ENCODE results near the gene AOPEP.

Gene AOPEP, protein sequence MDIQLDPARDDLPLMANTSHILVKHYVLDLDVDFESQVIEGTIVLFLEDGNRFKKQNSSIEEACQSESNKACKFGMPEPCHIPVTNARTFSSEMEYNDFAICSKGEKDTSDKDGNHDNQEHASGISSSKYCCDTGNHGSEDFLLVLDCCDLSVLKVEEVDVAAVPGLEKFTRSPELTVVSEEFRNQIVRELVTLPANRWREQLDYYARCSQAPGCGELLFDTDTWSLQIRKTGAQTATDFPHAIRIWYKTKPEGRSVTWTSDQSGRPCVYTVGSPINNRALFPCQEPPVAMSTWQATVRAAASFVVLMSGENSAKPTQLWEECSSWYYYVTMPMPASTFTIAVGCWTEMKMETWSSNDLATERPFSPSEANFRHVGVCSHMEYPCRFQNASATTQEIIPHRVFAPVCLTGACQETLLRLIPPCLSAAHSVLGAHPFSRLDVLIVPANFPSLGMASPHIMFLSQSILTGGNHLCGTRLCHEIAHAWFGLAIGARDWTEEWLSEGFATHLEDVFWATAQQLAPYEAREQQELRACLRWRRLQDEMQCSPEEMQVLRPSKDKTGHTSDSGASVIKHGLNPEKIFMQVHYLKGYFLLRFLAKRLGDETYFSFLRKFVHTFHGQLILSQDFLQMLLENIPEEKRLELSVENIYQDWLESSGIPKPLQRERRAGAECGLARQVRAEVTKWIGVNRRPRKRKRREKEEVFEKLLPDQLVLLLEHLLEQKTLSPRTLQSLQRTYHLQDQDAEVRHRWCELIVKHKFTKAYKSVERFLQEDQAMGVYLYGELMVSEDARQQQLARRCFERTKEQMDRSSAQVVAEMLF

DNA sequence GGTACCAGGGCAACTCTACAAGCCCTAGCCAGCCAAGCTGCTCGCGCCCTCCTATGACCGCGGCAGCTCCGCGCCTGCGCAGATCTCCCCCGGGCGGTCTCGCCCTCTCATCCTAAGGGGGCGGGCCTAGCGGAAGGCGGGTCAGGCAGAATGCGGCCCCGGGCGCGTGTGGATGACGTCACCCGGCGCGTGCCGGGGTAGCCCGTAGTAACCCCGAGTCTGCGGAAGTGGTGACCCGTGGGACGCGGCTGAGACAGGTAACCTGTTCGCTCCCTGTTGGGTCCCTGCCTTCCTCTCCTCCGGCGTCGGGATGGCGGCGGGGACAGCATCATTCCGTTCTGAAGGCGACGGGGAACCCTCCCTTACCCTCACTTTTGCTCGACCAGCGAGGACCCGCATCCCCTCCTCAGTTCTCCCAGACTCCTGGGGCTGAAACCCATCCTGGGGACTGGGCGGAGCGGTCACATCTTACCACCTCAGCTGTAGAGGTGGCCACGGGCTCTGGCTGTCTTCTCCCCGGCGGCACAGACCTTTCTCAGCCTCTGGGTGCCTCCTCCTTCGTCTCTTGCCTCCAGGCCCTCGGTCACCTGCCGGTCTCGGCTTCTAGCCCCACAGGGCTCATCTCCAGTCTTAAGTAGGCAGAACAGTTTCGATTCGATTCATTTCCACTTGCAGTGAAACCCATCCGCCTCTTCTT, at the start of gene AOPEP:
Gene AOPEP (plus strand): TSS at position 205 of the 697 bp plus-strand sequence. CDS start 33,085 bp downstream, outside the sequence.
- peak; percentile 98 for DNase-seq (ENCODE audit: low read depth, low spot score)

DNA sequence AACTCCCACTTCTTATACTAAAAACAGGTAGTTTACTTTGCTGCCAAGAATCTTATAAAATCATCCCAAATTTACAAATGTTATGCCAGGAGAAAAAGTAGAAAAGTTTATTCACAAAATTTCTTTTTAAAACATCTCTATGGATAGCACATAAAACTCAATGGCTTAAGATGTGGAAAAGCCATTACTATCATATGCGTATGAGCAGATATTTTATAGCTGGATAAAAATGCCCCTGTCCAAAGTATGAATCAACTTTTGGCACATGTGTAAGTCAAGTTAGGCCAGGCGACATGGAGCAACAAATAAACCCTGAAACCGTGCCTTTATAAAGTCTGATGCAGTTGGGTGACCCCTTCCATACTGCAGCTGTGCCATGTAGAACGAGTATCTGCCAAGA, 48.6 kb upstream of the AOPEP start:
- DNase-seq (ENCODE audit: low read depth, low spot score) = no peak

DNA sequence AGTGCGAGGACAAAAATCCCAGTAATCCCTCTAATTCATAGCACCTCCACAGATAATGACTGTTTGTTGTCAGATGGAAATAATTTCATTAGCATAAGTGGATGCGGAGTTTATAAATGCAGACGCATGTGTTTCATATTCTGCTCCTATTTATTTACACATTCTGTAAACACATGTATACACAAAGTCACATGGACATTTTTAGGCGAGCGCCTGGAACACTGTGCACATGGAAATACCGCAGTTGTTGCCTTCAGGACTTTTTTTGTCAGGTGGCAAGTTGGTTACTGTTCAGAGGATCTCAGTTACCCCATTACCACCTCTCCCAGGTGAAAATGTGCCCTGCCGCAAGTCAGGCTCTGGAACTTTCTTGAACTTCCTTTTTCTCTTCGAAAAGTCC, 46.9 kb upstream of the AOPEP start:
- DNase-seq (ENCODE audit: low read depth, low spot score) = no peak

DNA sequence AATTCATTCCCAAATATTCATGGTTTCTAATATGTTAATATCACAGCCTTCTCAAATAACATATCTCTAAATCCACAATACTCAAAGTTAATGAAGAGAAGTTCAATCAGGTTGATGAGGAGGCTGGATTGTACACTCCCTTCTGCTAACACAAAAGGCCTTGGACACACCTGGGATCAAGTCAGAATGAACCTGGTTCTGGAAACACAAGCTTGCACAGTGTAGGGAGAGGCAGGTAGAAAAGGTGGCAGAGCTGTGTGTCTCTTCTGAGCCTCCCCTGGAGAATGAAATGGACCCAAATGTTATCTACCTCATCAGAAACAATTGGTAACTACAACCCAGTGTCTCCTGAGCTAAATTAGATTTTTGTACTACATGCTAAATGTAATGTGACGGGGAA, 46.5 kb upstream of the AOPEP start:
- DNase-seq (ENCODE audit: low read depth, low spot score) = no peak

DNA sequence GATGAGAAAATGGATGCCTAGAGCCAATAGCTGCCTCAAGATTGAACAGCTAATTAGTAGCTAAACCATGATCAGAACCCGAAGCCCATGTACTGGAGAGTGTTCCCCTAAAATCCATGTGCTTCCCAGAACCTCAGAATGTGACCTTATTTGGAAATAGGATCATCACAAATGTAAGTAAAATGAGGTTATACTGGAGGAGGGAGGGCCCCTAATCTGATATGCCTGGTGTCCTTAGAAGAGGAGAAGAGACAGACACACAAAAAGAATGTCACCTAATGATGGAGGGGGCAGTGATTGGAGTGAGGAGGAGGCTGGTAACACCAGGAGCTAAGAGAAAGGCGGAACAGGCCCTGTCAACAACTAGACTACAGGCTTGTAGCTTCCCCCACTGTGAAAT, 45.9 kb upstream of the AOPEP start:
- no peak for DNase-seq (ENCODE audit: low read depth, low spot score)

DNA sequence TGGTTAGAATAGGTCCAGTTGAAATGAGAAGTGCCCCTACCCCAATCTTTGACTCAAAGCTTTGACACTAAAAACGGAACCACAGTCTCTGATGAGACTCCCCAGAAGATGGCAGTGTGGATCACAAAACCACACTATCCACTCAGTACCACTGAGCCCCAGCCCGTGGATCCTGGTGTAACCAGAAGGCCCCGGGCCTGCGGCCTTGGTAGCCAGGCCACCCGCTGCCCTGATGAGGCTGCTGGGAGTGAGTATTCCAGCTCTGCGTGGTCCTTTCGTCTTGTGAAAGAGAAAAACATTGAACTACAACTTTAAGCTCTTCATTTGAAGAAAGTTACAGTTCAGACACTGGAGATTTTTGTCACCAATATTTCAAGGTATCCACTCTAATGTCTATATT, 45.0 kb upstream of the AOPEP start:
- DNase-seq (ENCODE audit: low read depth, low spot score) = peak; percentile 68

DNA sequence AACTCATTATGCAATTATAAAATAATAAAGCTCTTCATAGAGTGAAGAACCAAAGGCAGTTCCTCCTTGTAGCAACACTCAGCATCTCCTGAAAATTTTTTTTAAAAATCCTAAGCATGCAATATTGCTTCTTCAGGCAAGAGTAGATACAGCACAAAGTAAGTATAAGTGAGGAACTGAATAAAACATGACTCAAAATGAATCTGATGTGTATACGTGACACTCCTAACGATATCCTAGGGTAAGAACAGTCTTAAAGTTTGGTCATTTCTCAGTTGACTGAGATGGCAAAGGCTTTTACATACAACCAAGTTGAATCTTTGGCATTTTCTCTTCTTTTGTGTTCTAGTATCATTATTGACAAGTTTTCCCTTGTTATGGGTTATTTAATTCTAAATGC, 41.1 kb upstream of the AOPEP start:
- DNase-seq (ENCODE audit: low read depth, low spot score) = no peak

DNA sequence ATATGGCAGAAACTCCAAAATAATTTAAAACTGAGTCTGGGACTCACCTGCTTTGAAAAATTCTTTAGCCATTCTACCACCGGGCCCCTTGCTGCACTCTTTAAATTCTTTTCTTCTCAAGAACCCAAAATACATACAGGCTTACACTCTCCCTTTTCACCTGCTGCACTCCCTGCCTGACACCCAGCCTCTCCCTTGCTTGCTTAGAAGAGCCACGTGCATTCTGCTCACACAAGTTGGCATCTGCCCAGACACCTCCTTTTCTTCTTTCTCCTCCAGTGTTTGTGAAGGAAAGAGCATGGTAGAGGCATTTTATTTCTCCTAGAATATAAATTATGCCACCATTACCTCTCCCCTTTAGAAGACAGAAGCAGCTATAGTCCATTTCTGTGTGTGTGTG, 39.0 kb upstream of the AOPEP start:
- no peak for DNase-seq (ENCODE audit: low read depth, low spot score)

DNA sequence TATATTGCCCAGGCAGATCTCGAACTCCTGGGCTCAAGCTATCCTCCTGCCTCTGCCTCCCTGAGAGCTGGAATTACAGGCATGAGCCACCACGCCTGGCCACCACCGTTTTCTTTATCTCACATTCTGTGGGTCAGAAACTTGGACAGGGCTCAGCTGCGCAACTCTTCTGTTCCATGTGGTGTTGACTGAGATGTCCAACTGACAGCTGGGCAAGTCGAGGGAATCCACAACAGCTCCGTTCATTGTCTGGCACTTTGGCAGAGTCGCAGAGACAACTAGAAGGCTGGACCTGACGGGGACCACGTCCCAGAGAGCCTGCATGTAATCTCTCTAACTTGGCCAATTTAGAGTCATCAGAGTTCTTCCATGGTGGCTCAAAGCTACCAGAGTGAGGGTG, 36.2 kb upstream of the AOPEP start:
- no peak for DNase-seq (ENCODE audit: low read depth, low spot score)

DNA sequence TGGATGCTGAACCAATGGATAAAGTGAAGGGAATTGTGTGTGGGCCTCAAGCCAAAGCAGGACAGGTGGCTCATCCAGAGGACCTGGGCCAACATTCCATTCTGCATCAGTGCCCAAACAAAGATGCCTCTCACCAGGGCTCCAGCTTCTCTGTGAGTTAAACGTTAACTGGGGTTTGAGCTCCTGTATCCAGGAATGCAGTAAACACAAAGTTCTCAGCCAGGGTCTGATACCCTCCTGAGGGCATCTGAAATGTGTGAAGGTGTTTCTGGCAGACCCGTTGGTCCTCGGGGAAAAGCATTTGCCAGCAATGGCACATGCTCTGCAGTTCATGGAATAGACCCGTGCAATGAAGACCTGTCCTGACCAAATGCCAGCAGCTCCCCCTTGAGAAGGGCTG, 33.9 kb upstream of the AOPEP start:
- DNase-seq (ENCODE audit: low read depth, low spot score) = peak; percentile 23

DNA sequence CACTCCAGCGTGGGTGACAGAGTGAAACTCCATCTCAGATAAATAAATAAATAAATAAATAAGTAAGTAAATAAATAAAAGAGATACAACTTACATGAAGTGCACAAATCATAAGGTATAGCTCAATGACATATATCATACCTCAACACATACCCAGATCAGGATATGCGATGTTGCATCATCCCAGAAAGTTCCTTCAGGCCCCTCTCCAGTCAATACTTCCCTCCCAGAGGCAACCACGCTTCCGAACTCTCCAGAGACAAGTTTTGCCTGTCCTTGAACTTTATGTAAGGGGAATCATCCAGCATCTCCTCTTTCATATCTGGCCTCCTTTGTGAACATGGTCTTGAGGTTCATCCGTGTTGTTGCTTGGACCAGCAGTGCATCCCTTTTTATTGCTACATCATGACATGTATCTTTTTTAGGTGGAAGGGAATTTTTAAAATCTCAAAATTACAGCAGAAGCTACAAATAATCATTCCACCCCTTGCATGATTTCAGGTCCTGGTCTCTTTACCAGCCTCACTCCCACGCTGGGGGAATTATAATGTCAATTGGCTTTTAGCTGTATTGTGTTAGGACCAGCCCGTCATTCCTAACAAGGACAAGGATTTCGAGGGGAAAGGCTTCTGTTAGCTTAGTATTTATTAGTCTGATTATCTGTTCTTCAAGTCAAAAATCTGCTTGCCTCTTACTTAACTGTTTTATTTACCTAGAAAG, 32.9 kb upstream of the AOPEP start:
- DNase-seq (ENCODE audit: low read depth, low spot score) = no peak

DNA sequence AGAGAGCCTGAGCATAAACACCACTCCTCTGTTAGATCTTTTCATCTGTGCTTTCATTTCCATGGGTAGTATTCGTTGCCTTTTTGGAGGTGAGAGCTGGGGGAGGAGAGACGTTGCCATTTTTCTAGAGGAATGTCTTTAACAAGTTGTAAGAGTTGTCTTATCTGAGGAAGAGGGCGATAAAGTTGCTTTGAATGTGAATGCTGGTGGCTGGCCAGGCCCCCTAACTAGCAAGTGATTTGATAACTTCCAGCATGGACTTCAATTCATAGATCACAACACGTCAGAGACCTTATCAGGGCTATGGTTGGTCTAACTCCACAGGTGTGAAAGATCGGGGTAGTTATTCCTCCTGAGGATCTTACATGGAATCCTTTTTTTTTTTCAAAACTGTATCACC, 30.0 kb upstream of the AOPEP start:
- DNase-seq (ENCODE audit: low read depth, low spot score) = no peak

DNA sequence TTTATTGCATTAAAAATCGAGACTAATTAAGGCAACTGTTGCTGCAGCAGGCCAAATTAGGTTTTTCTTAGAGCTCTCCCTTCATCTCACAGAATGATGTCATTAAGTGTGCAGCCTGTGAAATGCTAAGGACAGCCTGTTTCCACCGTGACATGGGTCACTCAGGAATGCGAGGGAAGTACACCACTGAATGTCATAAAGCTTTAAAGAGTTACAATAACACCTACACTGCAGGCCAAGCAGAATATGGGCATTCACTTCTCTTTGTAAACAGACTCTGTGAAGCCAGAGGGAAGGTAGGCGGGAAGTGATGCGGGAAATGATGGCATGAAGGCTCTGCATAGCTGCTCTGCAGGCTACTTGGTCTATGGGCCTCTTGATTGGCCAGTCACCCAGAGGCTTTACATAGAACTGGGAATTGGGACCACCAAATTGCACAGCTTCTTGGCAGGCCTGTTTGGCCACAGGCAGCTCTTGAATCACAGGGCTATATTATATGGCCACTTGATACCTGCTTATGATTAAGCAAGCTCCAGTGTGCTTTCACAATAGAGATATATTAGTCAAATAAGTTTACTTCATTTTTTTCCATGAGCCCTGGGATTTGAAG, 28.4 kb upstream of the AOPEP start:
- DNase-seq (ENCODE audit: low read depth, low spot score) = peak; percentile 42

DNA sequence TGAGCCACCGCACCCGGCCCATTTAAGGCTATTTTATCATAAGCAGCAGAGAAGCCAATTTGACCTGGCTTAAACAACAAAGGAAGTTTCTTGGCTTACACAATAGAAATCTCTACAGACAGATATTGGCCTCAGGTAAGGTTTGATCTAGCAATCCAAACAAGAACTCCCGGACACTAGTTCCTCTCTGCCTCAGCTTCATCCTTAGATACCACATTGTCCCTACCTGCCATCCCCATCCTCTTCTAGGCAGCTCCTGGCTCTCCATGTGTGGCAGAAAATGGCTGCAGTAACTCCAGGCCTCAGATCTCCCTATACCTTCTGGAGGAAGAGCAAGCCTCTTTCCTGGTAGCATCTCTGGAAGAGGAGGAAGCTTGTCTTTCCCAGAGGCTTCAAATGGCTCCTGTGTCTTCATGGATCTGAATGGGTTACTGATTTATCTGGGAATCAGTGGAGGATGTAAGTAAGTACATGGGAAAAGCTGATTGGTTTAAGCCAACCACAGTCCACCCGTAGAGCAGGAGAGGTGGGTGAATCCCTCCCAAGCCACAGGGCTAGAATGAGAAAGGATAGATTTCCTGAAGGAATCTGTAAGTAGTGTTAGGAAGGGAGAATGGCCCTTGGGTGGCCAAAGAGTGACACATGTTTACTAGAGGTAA, 26.7 kb upstream of the AOPEP start:
- no peak for DNase-seq (ENCODE audit: low read depth, low spot score)

DNA sequence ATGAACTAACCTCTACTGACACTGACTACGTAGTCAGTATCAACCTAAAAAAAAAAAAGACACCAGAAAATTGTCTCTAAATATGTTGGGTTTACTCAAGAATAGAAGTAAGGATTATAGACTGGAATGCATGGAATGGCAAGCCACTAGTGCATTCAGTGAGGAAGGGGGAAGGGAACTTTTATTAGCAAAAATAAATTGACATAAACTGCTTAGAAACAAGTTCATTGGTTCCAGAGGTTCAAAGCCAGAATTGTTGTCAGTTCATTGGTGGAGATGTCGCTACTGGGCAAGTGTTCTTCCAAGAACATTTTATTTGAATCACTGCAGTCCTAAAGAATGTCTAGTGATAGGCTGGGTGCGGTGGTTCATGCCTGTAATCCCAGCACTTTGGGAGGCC, 26.1 kb upstream of the AOPEP start:
- no peak for DNase-seq (ENCODE audit: low read depth, low spot score)

DNA sequence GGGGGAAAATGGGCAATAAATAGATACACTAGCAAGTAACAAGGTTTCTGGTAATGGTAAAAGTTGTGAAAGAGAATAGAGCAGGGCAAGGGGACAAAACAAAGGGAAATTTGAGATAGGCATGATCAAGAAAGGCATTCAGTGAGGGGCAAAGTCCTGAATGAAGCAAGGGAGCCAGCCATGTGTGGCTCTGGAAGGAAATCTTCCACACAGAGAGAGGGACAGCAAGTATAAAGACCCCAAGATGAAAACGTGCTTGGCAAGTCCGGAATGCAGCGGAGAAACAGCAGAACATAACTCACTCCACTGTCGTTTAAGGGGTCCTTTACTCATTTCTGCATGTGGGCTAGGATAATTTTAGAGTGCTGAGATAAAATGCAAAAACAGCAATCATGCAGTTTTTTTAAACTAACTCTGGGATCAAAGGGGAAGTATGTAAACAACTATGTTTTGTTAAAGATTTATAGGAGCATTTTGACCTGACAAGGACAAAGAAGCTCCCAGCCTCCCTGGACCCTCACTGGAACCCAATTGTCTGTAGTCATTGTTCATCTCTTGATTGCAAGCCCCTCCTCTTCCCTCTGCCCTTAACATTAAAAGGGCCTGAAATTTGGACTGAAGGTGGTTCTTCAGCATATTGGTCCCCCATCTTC, 22.9 kb upstream of the AOPEP start:
- DNase-seq (ENCODE audit: low read depth, low spot score) = no peak

DNA sequence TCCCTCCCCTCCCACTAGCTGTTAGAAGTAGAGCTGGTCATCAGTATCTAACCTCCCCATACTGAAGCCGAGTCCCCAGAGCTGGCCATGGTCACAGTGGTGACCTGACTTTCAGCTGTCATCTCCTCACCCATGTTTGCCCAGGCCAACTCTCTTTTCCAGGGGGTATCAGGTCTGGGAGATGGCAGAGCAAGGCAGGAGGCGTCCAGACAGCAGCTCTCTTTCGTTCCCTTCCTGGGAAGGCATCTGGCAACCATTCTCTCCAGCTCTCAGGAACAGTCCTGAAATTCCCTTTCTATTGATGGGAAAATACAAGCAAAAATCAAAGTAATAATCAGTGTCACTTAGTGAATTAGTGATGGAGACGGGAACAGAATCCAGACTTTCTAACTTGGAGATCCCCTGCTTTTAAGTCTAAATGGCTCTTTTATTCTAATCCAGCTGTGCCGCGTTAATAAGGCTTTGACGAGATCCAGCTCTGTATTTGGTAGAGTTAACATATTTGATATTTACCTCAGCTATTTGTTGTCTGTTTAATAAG, 21.3 kb upstream of the AOPEP start:
- DNase-seq (ENCODE audit: low read depth, low spot score) = no peak

DNA sequence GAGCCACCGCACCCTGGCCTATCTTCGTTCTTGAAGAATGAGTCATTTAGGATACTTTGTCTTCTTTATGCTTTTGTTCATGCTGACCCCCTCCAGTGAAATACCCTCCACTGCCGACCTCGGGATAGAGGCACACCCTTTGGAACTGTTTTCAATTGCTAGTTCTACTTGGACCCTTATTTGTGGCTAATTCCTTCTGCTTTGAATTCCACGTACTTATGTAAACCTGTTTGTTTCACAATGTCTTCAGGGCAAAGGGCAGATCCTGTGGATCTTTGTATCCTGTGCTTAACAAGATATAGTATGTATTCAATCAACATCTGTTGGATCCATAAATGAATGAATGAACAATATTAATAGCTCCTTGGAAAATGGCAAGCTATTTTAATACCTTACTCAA, 19.6 kb upstream of the AOPEP start:
- no peak for DNase-seq (ENCODE audit: low read depth, low spot score)

DNA sequence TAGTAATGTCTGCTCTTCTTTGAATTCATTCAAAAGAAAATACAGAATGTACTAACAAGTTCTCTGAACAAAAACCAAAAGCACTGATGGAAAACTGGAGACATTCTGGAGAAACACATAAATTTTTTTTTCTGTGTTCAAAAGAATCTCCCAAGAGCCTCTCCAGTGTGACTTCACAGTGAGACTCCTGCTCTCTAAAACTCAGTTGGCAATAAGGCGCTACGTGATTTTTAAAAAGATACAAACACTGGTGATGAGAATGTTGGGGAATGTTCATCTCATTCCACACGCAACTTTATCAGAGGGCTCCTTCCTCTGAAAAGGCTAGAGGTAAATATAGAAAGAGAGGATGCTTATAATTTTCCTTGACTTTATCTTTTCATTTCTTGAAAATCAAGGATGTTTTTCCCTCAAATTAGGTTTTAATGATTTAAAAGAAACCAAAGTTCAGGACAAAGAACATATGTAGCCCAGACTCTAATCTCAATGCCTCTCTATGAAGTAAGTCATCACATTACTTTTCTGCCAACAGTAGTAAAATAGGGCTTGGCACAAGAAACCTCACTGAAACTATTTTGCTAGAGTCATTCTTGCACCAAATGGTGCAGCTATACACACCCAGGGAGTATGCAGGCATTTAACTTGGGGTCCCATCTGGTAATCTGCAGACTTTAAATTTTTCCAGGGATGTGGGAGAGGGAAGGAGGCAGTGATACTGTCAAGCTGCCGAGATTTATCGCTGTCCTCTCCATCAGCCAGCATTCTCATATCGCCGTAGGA, 12.9 kb upstream of the AOPEP start:
- no peak for DNase-seq (ENCODE audit: low read depth, low spot score)
